Stimulated activated CD8-positive, alpha-beta memory T cell treated with anti-CD3 and anti-CD28 coated beads, Interleukin-12 subunit alpha, Interleukin-12 subunit beta, amount 100 ng/mL, for 1 hour (primary cell): ENCODE results near the gene PICK1.

Experiments
- DNase-seq: peaks from one replicate; pipeline ENCODE4 v3.0.0-alpha.2; 2020; ENCODE audit warnings: low read depth

Gene PICK1

GRCh38 chr22:38049812-38050619 is 7.2 kb upstream of the PICK1 start:
- no peak for DNase-seq

GRCh38 chr22:38050720-38051119 is 6.5 kb upstream of the PICK1 start:
- no peak for DNase-seq

DNA sequence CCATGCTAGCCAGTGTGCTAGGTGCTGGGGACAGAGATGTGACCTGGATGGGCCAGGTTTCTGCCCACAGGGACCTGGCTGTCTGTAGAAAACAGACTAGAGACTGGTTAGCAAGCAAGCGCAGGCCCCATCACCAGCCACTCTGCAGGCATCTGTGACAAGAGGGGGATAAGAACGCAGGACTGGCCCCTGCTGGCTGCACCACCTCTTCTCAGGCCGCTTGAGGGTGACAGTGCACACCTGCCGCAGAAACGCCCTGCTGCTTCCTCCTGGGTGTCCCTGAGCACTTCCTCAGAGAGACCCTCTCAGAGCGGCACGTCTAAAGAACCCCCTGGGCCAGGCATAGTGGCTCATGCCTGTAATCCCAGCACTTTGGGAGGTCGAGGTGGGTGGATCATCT is 5.9 kb upstream of the PICK1 start:
- DNase-seq, result no peak

- peak; percentile 68 for DNase-seq
Measured at GRCh38 chr22:38051900-38052862, 5.0 kb upstream of the PICK1 start.

DNA sequence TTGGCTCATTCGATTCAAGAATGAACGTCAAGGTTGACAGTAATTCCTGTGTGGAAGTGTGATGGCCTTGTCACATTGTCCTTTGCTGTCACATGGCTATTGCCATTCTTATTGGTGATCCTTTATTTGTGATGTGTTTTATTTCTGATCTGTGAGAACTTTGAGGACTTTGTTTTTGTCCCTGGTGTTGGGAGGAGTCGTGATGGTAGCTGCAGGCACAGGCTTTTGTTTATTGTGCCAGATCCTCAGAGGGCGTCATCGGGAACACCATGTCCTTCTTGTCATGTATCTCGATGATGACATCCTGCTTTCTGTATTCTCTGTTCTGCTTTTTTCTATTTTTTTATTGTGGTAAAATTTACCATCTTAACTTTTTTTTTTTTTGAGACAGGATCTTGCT is 5.6 kb downstream of the PICK1 start:
- no peak for DNase-seq

DNA sequence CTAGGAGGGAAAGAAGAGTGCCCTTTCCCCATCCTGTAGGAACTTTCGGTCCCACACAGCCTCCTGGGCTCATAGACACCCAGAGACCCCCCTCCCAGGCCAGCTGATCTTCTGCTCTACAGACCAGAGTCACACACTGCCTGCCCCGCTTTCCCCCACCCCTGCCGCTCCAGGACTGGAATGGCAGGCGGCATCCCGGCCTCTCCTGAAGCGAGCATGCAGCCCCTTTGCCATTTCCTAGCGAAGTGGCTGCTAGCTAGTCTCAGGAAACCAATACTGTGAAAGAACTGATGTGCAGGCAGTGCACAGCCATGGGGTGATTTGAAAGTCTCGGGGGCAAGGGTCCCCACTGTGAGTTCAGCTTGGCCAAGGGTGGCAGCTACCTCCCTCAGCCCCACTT is 8.3 kb downstream of the PICK1 start:
- DNase-seq, result no peak

DNA sequence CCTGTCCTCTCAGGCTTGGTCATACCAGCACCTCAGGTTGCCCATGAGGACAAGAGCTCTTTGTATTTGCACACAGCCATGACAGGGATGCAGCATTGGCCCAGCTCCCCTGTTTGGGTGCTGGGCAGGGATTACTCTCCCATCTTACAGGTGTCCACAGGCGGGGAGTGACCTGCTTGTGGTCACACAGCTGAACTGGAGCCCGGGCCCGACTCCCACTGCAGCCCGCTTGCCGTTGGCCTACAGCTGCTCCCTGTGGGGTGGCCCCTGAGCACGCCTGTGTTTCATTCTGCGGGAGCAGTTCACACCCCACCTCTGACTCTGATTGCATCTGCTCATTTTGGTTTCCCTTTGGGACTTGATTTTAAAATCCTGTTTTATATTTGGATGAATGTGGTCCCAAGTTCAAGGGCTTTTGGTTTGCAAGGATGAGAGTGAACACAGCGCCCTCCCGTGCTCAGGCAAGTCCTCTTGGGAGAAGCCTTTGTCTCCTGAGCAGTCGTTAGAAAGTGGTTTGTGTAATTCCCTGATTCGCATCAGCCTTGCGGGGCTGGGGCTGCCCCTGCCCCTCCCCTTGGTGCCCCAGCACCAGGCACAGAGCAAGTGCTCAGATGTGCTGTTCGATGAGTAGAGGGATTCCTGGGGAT is 9.3 kb downstream of the PICK1 start:
- no peak for DNase-seq

- no peak for DNase-seq
Measured at GRCh38 chr22:38067028-38067415, 9.8 kb downstream of the PICK1 start.

DNA sequence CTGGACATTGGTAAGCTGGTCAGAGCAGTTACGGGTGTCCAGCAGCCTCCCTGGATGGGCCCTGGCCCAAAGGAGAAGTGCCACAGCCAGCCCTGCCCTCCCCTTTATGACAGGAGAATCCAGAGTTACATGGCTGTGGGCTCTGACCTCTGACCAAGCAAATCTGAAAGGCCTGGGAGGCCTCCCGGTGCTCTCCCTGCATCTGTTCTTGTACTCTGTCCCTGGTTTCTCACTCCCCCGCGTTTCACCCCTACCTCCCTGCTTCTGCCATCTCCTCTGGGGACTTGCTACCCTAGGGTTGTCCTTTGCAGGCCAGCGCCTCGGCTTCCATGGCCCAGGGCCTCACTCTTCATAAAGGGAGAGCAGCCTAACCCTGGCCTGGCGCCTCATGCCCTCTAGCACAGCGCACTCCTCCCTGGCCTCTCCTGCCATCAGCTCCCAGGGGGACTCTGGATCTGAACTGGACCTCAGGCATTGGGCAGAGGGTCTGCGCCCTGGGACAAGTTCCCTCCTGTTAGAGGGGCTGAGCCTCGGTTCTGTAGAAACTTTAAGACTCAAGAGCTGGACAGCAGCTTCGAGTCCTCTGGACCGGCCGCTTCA is 10.7 kb downstream of the PICK1 start:
- DNase-seq, result no peak

DNA sequence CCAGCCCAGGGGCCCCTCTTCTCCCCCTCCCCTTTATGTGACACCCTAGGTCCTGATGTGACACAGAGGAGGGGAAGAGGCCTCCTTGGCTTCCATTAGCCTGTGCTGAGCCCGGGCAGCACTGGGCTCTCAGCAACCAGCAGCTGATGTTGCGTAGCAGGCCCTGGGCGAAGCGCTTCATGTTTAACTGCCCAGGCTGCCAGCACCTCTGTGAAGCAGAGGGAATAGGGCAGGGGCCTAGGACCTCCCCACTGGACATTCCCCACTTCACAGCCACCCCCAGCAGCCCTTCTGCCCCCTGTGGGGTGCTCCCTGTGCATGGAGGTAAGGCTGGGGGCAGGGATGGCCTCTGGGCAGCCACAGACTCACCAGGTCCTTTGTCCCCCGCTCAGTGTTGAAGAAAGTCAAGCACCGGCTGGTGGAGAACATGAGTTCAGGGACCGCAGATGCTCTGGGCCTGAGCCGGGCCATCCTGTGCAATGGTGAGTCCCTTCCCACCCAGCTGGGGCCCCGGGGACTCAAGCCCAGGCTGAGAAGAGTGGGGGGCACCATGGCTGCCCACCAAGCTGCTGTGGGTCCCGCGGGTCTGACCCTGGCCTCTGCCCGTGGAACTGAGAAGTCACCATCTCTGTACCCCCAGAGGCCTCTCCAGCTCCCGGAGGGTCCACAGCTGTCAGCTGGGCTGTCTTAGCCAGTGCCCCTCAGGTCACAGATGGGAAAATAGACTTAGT is 11.6 kb downstream of the PICK1 start:
- DNase-seq, result no peak

- no peak for DNase-seq
Measured at GRCh38 chr22:38069372-38070249, 12.4 kb downstream of the PICK1 start.

- DNase-seq, result no peak
Measured at GRCh38 chr22:38070250-38070921, 13.2 kb downstream of the PICK1 start.

GRCh38 chr22:38071421-38072321 is 14.5 kb downstream of the PICK1 start:
- DNase-seq, result no peak

- no peak for DNase-seq
Measured at GRCh38 chr22:38072322-38073149, 15.3 kb downstream of the PICK1 start.

- DNase-seq, result no peak
Measured at GRCh38 chr22:38073150-38074130, 16.2 kb downstream of the PICK1 start.
